HG03175 (cell line): ENCODE data around the gene CXorf58.
"Not testable (repeated sequence)": the region's sequence is repeated elsewhere in the genome, so short reads cannot be mapped to it uniquely, and the experiment has no call there.

Source experiments
- ATAC-seq: cut with Tn5 transposase; IDR thresholded peaks from one replicate; pipeline ENCODE4 v1.9.1; 2021; ENCODE audit warnings: mild to moderate bottlenecking, moderate library complexity; ENCODE audit not compliant: unreplicated experiment

Gene CXorf58

DNA sequence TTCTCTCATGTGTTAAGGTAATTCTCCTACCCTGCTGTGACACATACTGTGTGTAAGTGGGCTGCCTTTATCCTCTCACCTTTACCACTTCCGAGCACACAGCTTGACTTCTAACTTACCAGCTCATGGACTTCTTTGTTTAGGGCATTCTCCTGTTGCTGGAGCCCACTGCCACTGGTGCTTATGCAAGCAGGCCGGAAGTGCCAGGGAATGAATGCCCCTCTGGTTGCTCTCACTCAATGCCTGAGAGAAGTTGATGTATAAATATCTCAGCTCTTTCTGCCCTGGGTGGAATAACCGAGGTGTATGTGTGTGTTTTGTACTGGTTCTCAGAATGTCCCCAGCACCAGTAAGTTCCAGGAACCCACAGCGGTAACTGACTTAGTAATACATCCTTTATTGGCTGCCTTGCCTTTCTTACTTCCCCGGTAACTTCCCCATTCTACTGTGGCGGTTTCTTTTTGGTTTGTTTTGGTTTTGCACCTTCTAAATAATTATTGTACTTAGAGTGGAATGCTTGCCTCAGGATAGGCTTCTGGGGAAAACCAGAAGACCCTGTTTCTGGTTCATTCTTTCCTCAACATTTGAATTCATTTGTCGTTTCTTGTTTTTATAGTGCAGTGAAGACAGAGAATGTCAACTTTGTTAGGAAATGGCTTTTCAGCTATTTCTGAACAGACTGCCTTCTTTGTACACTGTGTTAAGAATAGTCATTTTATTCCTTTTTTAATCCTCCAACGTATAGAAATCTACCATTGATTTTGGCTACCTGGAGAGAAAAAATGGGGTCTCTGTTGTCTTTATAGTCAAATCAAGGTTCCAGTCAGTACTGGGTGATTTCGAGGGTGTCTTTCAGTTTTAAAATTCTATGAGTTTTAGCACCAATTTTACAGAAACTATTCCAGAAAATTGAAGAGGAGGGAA is 45.4 kb downstream of the CXorf58 start:
- peak; percentile 96 for ATAC-seq

GRCh38 chrX:23953908-23954269 is 46.1 kb downstream of the CXorf58 start:
- ATAC-seq = no peak

DNA sequence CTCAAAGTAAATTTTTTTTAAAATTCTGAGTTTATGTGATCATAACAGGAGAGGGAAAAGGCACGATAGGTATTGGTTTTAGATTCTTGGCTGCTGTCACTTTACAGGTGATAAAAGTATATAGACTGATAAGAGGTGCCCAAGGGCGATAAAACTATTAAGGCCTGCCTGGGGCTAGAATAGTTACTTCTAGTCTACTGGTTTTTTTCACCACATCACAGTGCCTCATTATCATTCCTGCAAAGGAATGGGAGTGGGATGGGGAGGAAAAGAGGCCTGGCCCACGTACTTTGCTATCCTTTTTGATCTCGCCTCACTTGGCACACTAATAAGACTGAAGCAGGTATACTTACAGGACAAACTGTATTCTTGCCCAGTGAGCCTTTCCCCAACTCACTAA is 46.6 kb downstream of the CXorf58 start:
- ATAC-seq = no peak

DNA sequence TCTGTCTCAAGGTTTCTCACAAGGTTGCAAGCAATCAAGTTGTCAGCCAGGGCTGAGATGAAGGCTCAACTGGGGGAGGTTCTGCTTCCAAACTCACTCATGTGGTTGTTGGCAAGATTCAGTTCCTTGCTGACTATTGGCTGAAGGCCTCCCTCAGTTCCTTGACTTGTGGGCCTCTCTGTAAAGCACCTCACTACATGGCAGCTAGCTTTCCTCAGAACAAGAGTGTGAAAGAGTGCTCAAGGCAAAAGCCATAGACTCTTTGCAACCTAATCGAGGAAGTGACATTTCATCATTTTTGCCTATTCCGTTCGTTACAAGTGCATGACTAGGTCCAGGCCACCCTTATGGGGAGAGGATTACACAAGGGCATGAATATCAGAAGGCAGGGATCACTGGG is 52.0 kb downstream of the CXorf58 start:
- ATAC-seq = no peak

DNA sequence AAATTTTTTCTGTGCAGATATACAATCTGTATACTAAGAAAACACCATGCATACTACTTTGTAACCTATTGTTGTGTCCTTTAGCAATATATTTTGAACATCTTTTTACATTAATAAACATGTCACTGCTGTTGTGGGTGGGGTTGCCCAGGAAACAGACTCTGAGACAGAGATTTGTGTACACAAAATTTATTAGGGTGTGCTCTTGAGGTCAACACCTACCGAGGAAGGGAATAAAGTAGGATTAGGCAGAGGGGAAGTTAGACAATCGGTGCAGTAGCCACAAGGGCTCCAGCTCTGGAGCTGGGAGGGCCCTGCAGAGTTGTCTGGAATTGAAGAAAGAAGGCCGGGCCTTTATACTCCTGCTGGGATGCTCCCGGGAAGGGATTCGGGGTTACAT is 56.4 kb downstream of the CXorf58 start:
- no peak for ATAC-seq

GRCh38 chrX:23965630-23966029 is 57.8 kb downstream of the CXorf58 start:
- ATAC-seq = not testable (repeated sequence)

GRCh38 chrX:23978491-23978890 is 70.7 kb downstream of the CXorf58 start:
- no peak for ATAC-seq

DNA sequence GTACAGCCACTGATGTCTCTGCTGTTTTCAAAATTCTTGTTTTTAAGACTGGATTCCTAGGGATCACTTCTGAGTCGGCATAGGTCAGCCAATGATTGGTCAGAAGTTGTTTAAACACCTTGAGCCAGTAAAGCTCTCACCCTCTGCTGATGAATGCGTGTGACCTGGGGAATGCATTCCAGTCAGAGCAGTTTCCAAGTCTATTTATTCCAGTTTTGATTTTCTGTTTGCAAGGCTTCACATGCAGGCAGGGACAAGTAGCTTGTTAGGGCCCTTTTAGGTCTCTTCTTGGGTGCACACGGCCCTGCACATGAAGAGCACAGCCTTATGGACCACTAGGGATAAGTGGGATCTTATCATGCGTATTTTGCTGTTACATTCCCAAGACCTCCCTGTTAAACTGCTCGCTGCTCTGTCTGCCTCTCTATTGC is 72.2 kb downstream of the CXorf58 start:
- ATAC-seq = no peak

DNA sequence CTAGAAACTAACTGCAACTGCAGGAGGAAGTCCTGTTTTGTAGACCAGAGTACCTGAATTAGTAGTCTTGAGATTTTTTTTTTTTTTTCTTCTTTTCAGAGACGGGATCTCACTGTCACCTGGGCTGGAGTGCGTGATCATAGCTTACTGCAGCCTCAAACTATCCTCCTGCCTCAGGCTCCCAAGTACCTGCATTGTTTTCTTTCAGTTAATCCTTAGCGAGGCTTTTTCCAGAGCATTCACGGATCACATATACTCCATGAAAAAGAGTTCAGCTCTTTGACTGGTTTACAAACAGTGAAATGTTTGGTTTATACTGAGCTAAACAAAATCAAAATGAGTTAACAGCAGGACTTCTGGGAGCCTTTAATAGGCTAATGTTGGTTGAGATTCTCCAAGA is 73.4 kb downstream of the CXorf58 start:
- ATAC-seq = no peak

- ATAC-seq = no peak
These were observed 73.9 kb downstream of the CXorf58 start for GRCh38 chrX:23981711-23982110.

- ATAC-seq = no peak
These were observed 75.1 kb downstream of the CXorf58 start for GRCh38 chrX:23982891-23983290.
